Stimulated activated CD8-positive, alpha-beta memory T cell treated with anti-CD3 and anti-CD28 coated beads, Interleukin-7, amount 100 ng/mL, for 48 hours (primary cell): ENCODE results near the gene TENT5C.

Source experiments
- DNase-seq, 2 donors: peaks; one replicate each; pipeline ENCODE4 v3.0.0-alpha.2; 2020; ENCODE audit warnings: low read depth in 1 of 2; ENCODE audit errors: extremely low read depth in 1 of 2

The TENT5C gene

GRCh38 chr1:117632269-117633067 is 26.6 kb downstream of the TENT5C start:
- no peak for DNase-seq

- DNase-seq, result no peak
Observed at GRCh38 chr1:117633068-117633345, 27.2 kb downstream of the TENT5C start.

- DNase-seq, result no peak
Observed at GRCh38 chr1:117633423-117633822, 27.6 kb downstream of the TENT5C start.

- DNase-seq, result no peak
Observed at GRCh38 chr1:117633936-117634335, 28.1 kb downstream of the TENT5C start.

GRCh38 chr1:117634631-117635030 is 28.8 kb downstream of the TENT5C start:
- DNase-seq, result no peak

GRCh38 chr1:117635805-117636204 is 30.0 kb downstream of the TENT5C start:
- DNase-seq, result no peak

- DNase-seq, result no peak
Observed at GRCh38 chr1:117636637-117637425, 31.0 kb downstream of the TENT5C start.

GRCh38 chr1:117638141-117638540 is 32.3 kb downstream of the TENT5C start:
- no peak for DNase-seq

GRCh38 chr1:117638759-117639158 is 32.9 kb downstream of the TENT5C start:
- no peak for DNase-seq

- DNase-seq, result no peak
Observed at GRCh38 chr1:117639741-117640140, 33.9 kb downstream of the TENT5C start.

- DNase-seq, result no peak
Observed at GRCh38 chr1:117641536-117641935, 35.7 kb downstream of the TENT5C start.

- no peak for DNase-seq
Observed at GRCh38 chr1:117642963-117643362, 37.1 kb downstream of the TENT5C start.

GRCh38 chr1:117643601-117644000 is 37.8 kb downstream of the TENT5C start:
- no peak for DNase-seq

- DNase-seq, result no peak
Observed at GRCh38 chr1:117644696-117645311, 39.0 kb downstream of the TENT5C start.

- no peak for DNase-seq
Observed at GRCh38 chr1:117645343-117645742, 39.5 kb downstream of the TENT5C start.

- DNase-seq, result no peak
Observed at GRCh38 chr1:117646007-117646811, 40.4 kb downstream of the TENT5C start.

- no peak for DNase-seq
Observed at GRCh38 chr1:117646956-117647355, 41.1 kb downstream of the TENT5C start.

- no peak for DNase-seq
Observed at GRCh38 chr1:117648015-117648414, 42.2 kb downstream of the TENT5C start.

GRCh38 chr1:117650840-117651568 is 45.2 kb downstream of the TENT5C start:
- no peak for DNase-seq

GRCh38 chr1:117651616-117652015 is 45.8 kb downstream of the TENT5C start:
- no peak for DNase-seq
